Loucy (cell line): ENCODE measurements around the gene PTPN2.

ENCODE experiments used
- EZH2phosphoT487 ChIP-seq: fragments of 200-600 bp; IDR thresholded peaks from 2 replicates; pipeline ENCODE4 v1.6.1; 2018; ENCODE audit warnings: antibody characterized with exemption, mild to moderate bottlenecking, moderate library complexity, borderline replicate concordance
- TF ChIP-seq, protein P1 (sequence below): fragments of 200-600 bp; sonication (generic); conservative IDR thresholded peaks from 2 replicates; pipeline ENCODE4 v1.5.1; 2014; ENCODE audit warnings: mild to moderate bottlenecking, antibody characterized with exemption, low read length

DNA sequence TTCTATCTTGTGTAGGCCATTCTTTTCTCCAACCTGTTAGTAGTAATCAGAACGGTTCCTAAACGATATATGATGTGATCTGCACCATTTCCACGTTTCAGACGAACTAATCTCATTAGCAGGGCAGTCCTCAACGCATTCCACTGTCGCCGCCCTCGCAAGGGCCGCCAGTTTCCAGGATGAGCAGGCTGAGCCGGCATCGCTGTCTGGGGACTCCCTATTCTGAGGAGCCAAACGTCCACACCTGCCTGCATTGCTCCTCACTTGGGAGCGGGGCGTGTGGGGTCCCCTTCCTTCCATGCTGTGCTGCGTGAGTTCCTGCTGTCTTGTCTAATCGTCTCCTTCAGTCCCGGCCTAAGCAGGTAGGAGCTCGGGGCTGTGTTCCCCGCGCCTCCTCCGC is 104.6 kb downstream of the PTPN2 start:
- TF ChIP-seq, protein P1, sequence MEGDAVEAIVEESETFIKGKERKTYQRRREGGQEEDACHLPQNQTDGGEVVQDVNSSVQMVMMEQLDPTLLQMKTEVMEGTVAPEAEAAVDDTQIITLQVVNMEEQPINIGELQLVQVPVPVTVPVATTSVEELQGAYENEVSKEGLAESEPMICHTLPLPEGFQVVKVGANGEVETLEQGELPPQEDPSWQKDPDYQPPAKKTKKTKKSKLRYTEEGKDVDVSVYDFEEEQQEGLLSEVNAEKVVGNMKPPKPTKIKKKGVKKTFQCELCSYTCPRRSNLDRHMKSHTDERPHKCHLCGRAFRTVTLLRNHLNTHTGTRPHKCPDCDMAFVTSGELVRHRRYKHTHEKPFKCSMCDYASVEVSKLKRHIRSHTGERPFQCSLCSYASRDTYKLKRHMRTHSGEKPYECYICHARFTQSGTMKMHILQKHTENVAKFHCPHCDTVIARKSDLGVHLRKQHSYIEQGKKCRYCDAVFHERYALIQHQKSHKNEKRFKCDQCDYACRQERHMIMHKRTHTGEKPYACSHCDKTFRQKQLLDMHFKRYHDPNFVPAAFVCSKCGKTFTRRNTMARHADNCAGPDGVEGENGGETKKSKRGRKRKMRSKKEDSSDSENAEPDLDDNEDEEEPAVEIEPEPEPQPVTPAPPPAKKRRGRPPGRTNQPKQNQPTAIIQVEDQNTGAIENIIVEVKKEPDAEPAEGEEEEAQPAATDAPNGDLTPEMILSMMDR, result no peak
- TF ChIP-seq EZH2phosphoT487, result no peak
